GM19023 (cell line): ENCODE measurements around the gene LIX1L.

Experiments
- ATAC-seq: cut with Tn5 transposase; IDR thresholded peaks from one replicate; pipeline ENCODE4 v1.9.1; 2021; ENCODE audit warnings: mild to moderate bottlenecking, moderate library complexity; ENCODE audit not compliant: unreplicated experiment

Gene LIX1L

GRCh38 chr1:145963265-145964019 is 5.6 kb upstream of the LIX1L start:
- no peak for ATAC-seq

DNA sequence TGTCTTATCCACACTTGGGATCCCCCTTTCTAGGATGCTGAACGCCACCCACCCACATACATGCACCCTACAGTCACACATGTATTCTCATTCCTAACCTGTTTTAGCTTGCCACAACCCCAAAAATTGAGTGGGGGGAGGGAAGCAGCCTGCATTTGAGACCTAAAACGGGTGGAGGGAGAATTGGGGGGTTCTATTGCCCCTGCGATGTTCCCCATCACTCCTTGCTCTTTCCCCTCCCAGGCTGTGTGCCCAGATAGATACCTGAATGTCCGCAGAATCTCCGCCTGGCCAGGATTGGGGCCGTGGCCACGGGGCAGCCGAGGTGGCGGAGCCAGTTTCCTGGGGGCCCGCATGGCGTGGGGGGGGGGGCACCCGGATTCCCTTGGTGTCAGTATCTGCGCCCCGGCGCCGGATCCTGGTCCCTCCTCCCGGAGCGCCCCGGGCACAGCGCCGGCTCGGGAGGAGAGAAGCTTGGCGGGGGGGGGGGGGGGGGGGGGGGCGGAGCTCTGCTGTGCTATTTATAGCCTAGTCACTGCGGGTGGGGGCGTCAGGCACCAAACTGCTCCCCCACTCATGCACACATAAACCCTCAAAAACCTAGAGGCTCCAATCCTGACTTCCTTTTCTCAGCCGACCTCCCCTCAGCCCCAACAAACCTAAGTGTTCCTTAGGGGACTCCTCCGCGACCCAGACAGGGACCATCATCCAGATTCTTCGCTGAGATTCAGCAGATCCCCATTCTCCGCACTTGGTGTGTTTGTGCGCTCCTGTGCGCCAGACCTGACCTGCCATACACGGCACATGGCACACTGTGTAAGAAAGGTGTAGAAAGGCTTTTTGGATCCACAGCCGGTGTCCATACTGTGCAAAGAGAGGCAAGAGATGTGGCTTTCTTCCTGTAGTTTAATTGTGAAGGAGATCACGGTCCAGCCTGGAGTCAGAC is 4.6 kb upstream of the LIX1L start:
- no peak for ATAC-seq

DNA sequence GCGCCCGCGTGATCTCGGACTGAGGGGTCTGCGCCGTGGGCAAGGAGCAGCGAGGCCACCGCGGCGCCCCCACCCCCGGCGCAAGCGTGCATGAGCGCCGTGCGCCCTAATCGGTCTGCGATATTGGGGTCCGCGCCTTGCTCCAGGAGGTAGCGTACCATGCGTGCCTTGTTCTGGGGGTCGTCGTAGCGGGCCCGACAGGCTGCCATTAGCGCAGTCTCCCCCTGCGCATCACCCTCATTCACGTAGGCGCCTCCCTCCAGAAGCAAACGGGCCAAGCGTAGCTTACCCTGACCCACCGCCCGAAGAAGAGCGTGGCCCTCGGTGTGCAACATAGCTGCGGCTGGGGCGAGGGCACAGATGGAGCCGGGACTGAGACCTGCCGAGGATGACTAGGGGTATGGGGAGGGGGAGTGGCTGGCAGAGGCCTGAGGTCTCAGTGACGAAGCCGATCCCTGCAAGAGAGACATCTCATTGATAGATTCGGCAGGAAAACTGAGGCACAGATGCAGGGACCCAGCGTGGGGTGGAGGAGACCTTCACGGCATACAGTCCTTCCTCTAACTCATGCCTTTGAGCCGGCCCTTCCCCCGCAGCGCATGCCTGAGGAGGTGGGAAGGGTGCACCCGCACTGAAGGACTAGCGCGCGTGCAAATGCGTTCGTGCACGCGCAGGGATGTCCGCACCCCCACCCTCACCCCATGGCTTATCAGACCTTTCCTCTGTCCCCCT is 3.8 kb upstream of the LIX1L start:
- ATAC-seq, result no peak

GRCh38 chr1:145961109-145961424 is 3.2 kb upstream of the LIX1L start:
- ATAC-seq, result no peak

DNA sequence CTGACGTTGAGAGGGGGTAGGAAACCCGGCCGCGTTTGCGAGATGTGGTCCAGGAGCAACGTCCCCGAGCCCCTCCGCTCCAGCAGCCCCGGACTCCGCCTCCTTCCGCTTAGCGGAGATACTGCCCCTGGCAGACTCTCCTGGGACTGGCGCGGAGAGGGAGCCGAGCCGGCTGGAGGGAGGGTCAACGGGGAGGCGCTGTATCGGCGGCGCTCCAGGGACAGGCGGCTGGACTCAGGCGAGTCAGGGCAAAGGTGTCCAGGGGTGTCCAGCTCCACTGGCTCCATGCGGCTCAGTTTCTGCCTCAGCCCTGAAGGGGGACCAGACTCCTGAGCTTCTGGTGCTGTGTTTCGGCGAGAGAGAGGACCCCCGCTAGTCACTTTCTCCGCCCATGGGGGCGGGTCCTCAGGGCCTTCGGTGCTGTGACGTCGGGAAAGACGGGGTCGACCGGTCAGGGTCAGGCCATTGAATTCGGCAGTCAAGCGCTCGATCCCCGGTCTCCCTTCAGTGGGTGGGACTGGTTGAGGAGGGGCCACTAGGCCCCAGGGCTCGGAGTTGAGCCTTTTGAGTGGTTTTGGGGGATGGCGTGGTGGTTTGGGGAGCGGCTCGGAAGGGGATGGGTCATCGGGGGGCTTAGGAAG is 2.8 kb upstream of the LIX1L start:
- no peak for ATAC-seq

GRCh38 chr1:145959957-145960467 is 2.2 kb upstream of the LIX1L start:
- no peak for ATAC-seq

DNA sequence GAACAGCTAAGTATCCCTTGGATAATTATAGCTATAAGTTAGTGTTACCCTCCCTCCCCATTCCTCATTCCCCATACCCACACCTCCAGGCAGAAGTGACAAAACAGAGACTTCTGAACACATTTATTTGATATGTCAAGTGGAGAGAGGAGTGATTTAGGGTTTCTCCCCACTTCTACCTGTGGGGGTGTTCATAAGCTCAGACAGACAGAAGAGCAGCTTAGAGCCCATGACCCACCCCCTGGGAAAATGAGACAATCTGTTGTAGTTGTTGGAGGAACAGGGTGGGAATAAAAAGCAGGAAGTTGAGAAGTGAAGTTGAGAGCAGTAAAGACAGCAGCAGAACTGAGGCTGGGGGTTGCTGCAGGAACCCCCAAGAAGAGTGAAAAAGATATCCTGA is 1.5 kb upstream of the LIX1L start:
- no peak for ATAC-seq

GRCh38 chr1:145958734-145959133 is 917 bp upstream of the LIX1L start:
- ATAC-seq, result no peak

GRCh38 chr1:145956781-145957442 is 905 bp downstream of the LIX1L start:
- no peak for ATAC-seq

GRCh38 chr1:145956361-145956760 is 1.5 kb downstream of the LIX1L start:
- ATAC-seq, result no peak

DNA sequence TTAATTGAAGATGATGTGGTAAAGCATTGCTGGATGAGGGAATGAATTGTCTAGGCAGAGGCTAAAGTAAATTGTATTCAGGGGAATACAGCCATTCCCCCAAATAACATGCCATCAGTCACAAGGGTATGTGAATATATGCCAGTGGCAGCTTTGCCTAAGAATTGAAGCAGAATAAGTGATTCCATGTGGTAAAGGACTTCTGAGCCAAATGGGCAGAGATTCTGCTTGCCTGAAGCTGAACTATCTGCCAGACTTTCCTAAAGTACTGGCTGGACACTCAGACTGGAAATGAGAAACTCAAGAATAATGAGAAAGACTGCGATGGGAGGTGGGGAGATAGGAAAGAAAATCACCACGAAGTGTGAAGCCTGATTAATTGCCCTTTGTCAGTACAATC is 2.4 kb downstream of the LIX1L start:
- no peak for ATAC-seq

DNA sequence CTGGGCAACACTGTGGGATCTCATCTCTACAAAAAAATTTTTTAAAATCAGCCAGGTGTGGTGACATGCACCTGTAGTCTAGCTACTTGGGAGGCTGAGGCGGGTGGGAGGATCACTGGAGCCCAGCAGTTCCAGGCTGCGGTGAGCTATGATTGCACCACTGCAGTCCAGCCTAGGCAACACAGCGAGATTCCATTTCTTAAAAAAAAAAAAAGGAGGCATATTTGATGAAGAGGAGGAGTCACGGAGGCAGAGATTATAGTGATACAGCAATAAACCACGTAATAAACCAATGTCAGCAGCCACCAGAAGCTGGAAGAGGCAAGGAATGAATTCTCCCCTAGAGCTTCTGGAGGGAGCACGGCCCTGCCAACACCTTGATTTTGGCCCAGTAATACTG is 4.0 kb downstream of the LIX1L start:
- no peak for ATAC-seq

- no peak for ATAC-seq
Observed at GRCh38 chr1:145952903-145953302, 4.9 kb downstream of the LIX1L start.

DNA sequence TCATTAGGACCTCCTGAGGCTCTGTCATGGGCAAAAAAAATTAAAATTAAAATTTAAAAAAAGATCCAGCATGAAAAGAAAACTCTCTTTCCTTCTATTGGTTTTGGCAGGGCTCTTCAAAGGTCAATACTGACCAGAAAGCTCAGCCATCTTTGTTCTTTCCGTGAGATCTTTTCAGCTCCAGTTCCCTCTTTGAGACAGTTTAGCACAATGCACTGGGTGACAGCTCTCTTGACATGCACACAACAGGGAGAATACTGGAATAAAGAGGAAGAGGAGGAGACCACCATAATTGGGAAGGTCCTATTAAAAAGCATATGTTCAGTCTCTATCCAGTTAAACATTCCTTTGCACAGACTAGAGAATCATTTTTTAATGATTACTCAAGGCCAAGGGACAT is 6.3 kb downstream of the LIX1L start:
- no peak for ATAC-seq

DNA sequence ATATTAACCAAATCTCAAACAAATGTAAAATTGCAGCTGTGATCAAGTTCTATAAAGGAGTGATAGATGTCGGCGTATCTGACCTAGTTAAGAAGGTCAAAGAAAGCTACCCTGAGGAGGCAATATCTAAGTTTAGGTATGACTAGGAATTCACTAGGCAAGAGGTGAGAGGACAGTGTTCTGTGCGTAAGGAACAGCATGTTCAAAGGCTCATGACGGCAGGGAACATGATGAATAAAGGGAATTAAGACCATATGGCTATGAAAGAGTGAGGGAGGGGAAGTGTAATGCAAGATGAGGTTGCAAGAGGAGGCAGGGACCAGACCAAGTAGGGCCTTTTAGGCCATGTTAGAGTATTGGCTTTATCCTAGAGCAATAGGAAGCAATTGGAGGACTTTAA is 8.6 kb downstream of the LIX1L start:
- ATAC-seq, result no peak

GRCh38 chr1:145947551-145947950 is 10.3 kb downstream of the LIX1L start:
- ATAC-seq, result no peak

GRCh38 chr1:145946477-145946986 is 11.3 kb downstream of the LIX1L start:
- no peak for ATAC-seq

- ATAC-seq, result no peak
Observed at GRCh38 chr1:145944532-145944931, 13.3 kb downstream of the LIX1L start.

GRCh38 chr1:145942871-145943270 is 14.9 kb downstream of the LIX1L start:
- ATAC-seq, result no peak

- ATAC-seq, result no peak
Observed at GRCh38 chr1:145942405-145942804, 15.4 kb downstream of the LIX1L start.
